Rectal smooth muscle tissue (tissue), 1 donor: ENCODE measurements around the gene POLR2B.
A peak's percentile ranks its signal among the peaks of the same experiment; 100 is the strongest.

Experiments used
- H3K27ac ChIP-seq: one replicate; pipeline ENCODE4 v1.7.0; 2013; ENCODE audit warnings: low read depth, low read length, inconsistent platforms
- H3K27me3 ChIP-seq: one replicate; pipeline ENCODE4 v1.7.0; 2013; ENCODE audit warnings: low read length; ENCODE audit not compliant: control insufficient read depth, insufficient read depth
- H3K36me3 ChIP-seq: one replicate; pipeline ENCODE4 v1.7.0; 2013; ENCODE audit warnings: low read length; ENCODE audit not compliant: control insufficient read depth, insufficient read depth
- H3K4me1 ChIP-seq: one replicate; pipeline ENCODE4 v1.7.0; 2013; ENCODE audit warnings: low read length; ENCODE audit not compliant: control insufficient read depth, insufficient read depth
- H3K4me3 ChIP-seq: one replicate; pipeline ENCODE4 v1.7.0; 2013; ENCODE audit warnings: low read length
- H3K9ac ChIP-seq: one replicate; pipeline ENCODE4 v1.7.0; 2013; ENCODE audit warnings: low read length

POLR2B gene

GRCh38 chr4:56999751-57000150 is 21.1 kb downstream of the POLR2B start:
- H3K27me3 ChIP-seq = no peaks in the 10 kb centered on the region
- no peak overlapping the region for H3K4me3 ChIP-seq
- no peak overlapping the region for H3K27ac ChIP-seq
- peaks cover 9% of the 10 kb centered on the region for H3K4me1 ChIP-seq
- H3K36me3 ChIP-seq = peaks cover 12% of the 10 kb centered on the region
- H3K9ac ChIP-seq = no peak overlapping the region

DNA sequence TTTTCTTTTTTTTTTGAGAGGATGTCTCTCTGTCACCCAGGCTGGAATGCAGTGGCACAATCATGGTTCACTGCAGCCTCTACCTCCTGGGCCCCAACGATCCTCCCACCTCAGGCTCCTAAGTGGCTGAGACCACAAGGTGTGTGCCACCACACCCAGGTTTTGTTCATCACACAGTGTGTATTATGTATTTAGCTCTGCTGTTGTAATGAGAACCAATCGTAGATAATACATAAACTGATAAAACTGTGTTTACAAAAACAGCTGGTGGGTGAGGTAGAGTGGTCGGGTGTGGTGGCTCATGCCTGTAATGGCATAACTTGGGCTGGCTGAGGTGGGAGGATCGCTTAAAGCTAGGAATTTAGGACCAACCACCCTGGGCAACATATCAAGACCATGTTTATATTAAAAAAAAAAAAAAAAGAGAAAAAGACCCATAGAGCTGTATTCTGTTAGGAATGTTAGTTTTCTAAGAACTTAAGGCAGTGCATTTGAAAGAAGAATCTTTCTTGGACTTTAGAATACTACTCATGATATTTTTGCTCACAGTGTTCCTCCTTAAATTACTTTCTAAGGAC is 34.9 kb downstream of the POLR2B start:
- Histone ChIP-seq H3K4me3 (no peak overlapping the region), H3K4me1 (no peaks in the 10 kb centered on the region), H3K9ac (no peak overlapping the region), H3K27me3 (no peaks in the 10 kb centered on the region), H3K27ac (no peak overlapping the region), H3K36me3 (peaks cover 19% of the 10 kb centered on the region)

GRCh38 chr4:57018980-57019379 is 40.3 kb downstream of the POLR2B start:
- H3K27ac ChIP-seq = no peak overlapping the region
- H3K4me3 ChIP-seq = no peak overlapping the region
- peaks cover 24% of the 10 kb centered on the region for H3K36me3 ChIP-seq
- no peaks in the 10 kb centered on the region for H3K27me3 ChIP-seq
- H3K9ac ChIP-seq = no peak overlapping the region
- no peaks in the 10 kb centered on the region for H3K4me1 ChIP-seq

- H3K4me3 ChIP-seq = no peak overlapping the region
- H3K9ac ChIP-seq = no peak overlapping the region
- H3K4me1 ChIP-seq = no peaks in the 10 kb centered on the region
- H3K27ac ChIP-seq = no peak overlapping the region
- H3K36me3 ChIP-seq = peaks cover 25% of the 10 kb centered on the region
- H3K27me3 ChIP-seq = no peaks in the 10 kb centered on the region
These were observed 41.9 kb downstream of the POLR2B start for GRCh38 chr4:57020467-57021101.

DNA sequence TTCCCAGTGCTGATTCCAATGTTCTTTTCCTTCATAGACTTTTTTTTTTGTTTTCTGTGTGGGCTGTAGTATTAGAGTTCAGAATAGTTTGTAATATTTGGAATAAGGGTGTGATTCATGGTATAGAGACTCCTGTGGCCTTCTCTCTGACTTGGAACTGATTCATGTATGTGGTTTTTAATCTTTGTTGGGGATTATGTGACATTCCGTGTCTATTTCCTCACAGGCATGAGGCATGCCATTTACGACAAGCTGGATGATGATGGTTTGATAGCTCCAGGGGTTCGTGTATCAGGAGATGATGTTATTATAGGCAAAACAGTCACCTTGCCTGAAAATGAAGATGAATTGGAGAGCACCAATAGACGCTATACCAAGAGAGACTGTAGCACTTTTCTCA is 44.4 kb downstream of the POLR2B start:
- no peak overlapping the region for H3K27ac ChIP-seq
- H3K4me1 ChIP-seq = no peaks in the 10 kb centered on the region
- H3K27me3 ChIP-seq = no peaks in the 10 kb centered on the region
- H3K4me3 ChIP-seq = no peak overlapping the region
- H3K9ac ChIP-seq = no peak overlapping the region
- H3K36me3 ChIP-seq = peaks cover 24% of the 10 kb centered on the region

DNA sequence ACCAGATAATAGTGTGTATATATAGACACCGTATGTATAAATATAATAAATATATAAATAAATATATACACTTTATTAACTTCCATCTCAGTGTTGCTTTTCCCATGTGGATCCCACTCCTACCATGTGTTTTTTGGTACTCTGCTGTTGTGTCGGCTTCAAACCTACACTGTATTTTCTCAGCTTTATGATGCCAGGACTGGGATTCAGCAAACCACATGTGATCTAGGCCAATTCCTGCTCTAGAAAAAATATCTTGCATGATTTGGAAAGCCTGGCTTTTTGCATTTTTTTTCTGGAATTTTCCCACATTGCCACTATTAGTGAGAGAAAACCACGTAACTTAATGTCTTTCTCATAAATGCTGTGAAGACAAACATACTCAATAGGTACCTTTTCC is 55.8 kb downstream of the POLR2B start:
- Histone ChIP-seq H3K4me1 (no peaks in the 10 kb centered on the region), H3K36me3 (peaks cover 6% of the 10 kb centered on the region), H3K27me3 (no peaks in the 10 kb centered on the region), H3K9ac (no peak overlapping the region), H3K27ac (no peak overlapping the region), H3K4me3 (no peak overlapping the region)

DNA sequence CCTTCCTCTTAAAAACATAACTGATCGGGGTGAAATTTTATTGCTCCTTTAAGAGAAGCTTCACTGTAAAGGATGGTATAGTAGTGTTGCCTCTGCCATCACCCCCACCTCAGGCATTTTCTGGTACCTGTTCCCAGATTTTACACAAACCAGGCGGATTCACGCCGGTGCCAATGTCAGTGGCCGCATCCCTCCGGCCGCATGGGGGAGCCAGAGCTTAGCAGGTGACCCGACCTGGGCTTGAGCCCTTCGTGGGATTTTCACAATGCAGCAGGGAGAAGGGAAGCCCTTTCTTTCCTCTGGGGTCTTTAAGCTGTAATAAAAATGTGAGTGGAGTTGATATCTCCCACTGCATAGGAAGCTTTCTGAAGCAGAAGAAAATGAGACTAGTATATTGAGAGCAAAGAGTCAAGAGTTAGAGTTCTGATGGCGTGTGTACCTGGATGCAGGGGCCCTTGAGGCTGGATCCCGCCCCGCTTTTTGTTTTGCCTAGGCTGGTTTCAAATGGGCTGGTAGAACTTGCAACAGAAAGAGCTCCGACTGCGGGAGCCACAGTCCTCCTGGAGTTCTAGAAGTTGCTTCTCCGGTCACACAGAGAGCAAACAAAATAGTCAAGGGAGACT is 59.4 kb downstream of the POLR2B start:
- Histone ChIP-seq H3K36me3 (no peaks in the 10 kb centered on the region), H3K27me3 (no peaks in the 10 kb centered on the region), H3K4me3 (no peak overlapping the region), H3K9ac (no peak overlapping the region), H3K27ac (peak overlapping the region; percentile 8), H3K4me1 (no peaks in the 10 kb centered on the region)

DNA sequence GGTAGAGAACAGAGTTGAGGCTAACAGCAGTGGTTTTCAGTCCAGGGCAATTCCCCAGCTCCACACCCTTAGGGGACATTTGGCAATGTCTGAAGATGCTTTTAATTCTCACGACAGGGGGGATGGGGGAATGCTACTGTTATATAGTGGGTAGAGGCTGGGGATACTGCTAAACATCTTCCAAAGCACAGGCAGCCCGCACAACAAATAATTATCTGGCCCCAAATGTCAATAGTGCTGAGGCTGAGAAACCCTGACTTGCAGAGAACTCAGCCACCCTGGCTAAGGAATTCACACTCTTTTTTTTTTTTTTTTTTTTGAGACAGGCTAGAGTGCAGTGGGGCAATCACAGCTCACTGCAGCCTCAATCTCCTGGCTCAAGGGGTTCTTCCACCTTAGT is 60.6 kb downstream of the POLR2B start:
- Histone ChIP-seq H3K27ac (no peak overlapping the region), H3K9ac (no peak overlapping the region), H3K4me3 (no peak overlapping the region), H3K4me1 (peaks cover 7% of the 10 kb centered on the region), H3K36me3 (no peaks in the 10 kb centered on the region), H3K27me3 (no peaks in the 10 kb centered on the region)

GRCh38 chr4:57040510-57040909 is 61.8 kb downstream of the POLR2B start:
- no peak overlapping the region for H3K4me3 ChIP-seq
- no peak overlapping the region for H3K27ac ChIP-seq
- H3K27me3 ChIP-seq = no peaks in the 10 kb centered on the region
- peaks cover 11% of the 10 kb centered on the region for H3K4me1 ChIP-seq
- no peak overlapping the region for H3K9ac ChIP-seq
- H3K36me3 ChIP-seq = no peaks in the 10 kb centered on the region

DNA sequence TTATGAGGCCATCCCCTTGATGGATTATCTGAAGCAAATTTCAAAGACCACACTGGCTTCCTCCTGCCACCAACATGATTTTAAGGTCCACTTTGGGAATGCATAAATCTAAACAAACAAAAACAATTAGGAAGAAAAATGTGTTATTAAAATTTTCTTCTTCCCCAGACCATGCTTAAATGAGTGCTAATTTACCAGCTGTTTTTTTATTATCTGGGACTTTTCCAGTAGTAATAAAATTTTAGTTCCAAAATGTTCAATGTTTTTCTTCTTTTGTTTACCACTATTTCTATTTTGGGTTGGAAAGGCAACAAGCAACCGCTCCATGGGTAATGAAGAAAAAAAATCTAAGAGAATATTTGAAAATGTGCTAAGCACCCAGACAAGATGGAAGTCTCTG is 62.3 kb downstream of the POLR2B start:
- peaks cover 11% of the 10 kb centered on the region for H3K4me1 ChIP-seq
- no peak overlapping the region for H3K9ac ChIP-seq
- no peaks in the 10 kb centered on the region for H3K27me3 ChIP-seq
- no peak overlapping the region for H3K4me3 ChIP-seq
- H3K27ac ChIP-seq = no peak overlapping the region
- H3K36me3 ChIP-seq = no peaks in the 10 kb centered on the region

DNA sequence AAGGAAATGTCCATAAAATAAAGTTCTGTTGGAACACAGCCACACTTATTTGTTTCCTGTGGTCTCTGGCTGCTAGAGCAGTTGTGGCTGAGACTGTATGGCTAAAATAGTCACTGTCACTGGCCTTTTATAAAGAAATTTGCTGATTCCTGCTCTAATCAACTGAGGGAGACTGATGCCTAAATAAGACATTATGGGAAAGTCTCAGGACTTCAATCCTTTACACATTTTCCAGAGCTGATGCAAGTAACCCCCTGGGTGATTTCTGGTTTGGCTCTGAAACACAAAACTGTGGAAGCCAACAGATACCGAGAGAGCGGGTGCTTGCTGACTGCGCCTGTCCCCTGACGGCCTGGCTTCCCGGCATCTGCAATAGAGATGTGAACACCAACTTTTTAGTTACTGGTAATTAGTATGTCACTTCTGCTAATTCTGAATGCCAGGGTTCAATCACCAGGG is 64.0 kb downstream of the POLR2B start:
- Histone ChIP-seq H3K4me3 (no peak overlapping the region), H3K27ac (no peak overlapping the region), H3K9ac (no peak overlapping the region), H3K27me3 (no peaks in the 10 kb centered on the region), H3K4me1 (peaks cover 11% of the 10 kb centered on the region), H3K36me3 (no peaks in the 10 kb centered on the region)

DNA sequence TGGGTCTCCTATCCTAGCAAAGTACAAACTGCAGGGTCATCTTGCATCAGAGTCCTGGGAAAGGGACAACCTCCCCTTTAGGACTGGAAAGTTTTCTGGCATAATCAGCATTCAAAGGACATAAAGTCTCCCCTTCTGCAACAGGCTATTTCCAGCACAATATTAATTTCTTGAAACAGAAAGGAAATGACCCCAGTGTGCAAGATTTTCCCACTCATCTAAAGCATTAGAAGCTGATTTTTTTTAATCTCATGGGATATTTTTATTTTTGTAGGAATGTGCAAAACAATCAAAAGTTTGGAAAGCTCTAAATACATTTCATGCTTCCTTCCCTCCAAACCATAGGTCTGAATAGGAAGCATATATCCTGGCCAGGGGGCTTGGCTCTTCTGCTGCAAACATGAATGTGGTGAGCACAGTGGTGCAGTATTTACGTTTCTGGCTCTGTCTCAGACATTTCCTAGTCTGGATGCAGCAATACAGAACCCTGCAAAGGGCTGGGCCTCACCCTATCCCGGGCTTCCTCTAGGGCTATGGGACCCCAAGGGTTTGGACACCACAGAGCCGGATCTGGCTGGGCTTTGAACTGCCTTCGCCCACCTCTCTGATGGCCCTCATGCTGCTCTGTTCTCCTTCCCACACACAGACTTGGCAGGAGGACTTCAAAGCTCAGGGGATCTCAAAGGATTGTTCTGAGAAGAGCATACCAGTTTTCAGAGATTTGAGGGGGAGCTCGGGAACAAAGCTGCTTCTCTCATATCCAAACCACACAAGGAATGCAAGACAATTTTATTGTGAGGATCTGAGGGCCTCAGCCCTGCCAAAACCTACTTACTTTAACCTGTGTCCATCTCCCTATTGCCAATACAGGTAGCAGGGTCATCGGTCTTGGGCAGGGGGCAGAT is 64.9 kb downstream of the POLR2B start:
- H3K4me3 ChIP-seq = no peak overlapping the region

More for the DNA sequence above, 64.9 kb downstream of the POLR2B start:
- H3K36me3 ChIP-seq = no peaks in the 10 kb centered on the region
- H3K4me1 ChIP-seq = peaks cover 11% of the 10 kb centered on the region
- no peaks in the 10 kb centered on the region for H3K27me3 ChIP-seq
- H3K9ac ChIP-seq = no peak overlapping the region
- peak overlapping the region; percentile 53 for H3K27ac ChIP-seq
